HG03460 (cell line): ENCODE results near the gene USH2A.

ENCODE experiments used
- ATAC-seq: cut with Tn5 transposase; IDR thresholded peaks from one replicate; pipeline ENCODE4 v1.9.1; 2021; ENCODE audit not compliant: unreplicated experiment

Gene USH2A

GRCh38 chr1:216422821-216423520 is at the start of gene USH2A:
USH2A (minus strand) TSS chr1:216423448; CDS start chr1:216422336, 1,112 bp downstream.
- ATAC-seq: no peak

GRCh38 chr1:216466162-216466801 is 43.0 kb upstream of the USH2A start:
- no peak for ATAC-seq

GRCh38 chr1:216464489-216464888 is 41.2 kb upstream of the USH2A start:
- no peak for ATAC-seq

GRCh38 chr1:216462066-216462775 is 39.0 kb upstream of the USH2A start:
- ATAC-seq: no peak

- no peak for ATAC-seq
Observed at GRCh38 chr1:216461466-216461865, 38.2 kb upstream of the USH2A start.

- ATAC-seq: no peak
Observed at GRCh38 chr1:216459651-216460207, 36.5 kb upstream of the USH2A start.

- ATAC-seq: no peak
Observed at GRCh38 chr1:216458812-216459211, 35.6 kb upstream of the USH2A start.

GRCh38 chr1:216457356-216457755 is 34.1 kb upstream of the USH2A start:
- no peak for ATAC-seq

- no peak for ATAC-seq
Observed at GRCh38 chr1:216456682-216457081, 33.4 kb upstream of the USH2A start.

- ATAC-seq: no peak
Observed at GRCh38 chr1:216453777-216454176, 30.5 kb upstream of the USH2A start.

GRCh38 chr1:216450227-216450626 is 27.0 kb upstream of the USH2A start:
- no peak for ATAC-seq

- no peak for ATAC-seq
Observed at GRCh38 chr1:216448011-216448510, 24.8 kb upstream of the USH2A start.

GRCh38 chr1:216437603-216438002 is 14.4 kb upstream of the USH2A start:
- ATAC-seq: no peak

- no peak for ATAC-seq
Observed at GRCh38 chr1:216434232-216434631, 11.0 kb upstream of the USH2A start.

GRCh38 chr1:216433175-216433574 is 9.9 kb upstream of the USH2A start:
- ATAC-seq: no peak

- no peak for ATAC-seq
Observed at GRCh38 chr1:216430744-216431143, 7.5 kb upstream of the USH2A start.

GRCh38 chr1:216425577-216425976 is 2.3 kb upstream of the USH2A start:
- no peak for ATAC-seq

GRCh38 chr1:216420746-216421145 is 2.5 kb downstream of the USH2A start:
- no peak for ATAC-seq

- ATAC-seq: no peak
Observed at GRCh38 chr1:216420263-216420662, 3.0 kb downstream of the USH2A start.

- ATAC-seq: no peak
Observed at GRCh38 chr1:216416488-216416887, 6.8 kb downstream of the USH2A start.

- ATAC-seq: no peak
Observed at GRCh38 chr1:216410026-216410425, 13.2 kb downstream of the USH2A start.

- no peak for ATAC-seq
Observed at GRCh38 chr1:216390956-216391355, 32.3 kb downstream of the USH2A start.
